H1 (cell line): ENCODE data around the gene CEP128. TPM values are rescaled to one million over a fixed set of nuclear protein-coding genes. Genes with fewer than 3 reads are reported as not detected.

Experiments used
- CTCF ChIA-PET: fragments of 300-600 bp; sonication (Branson Sonifier 250); formaldehyde crosslinking; loops from one replicate; lab custom pipeline; 2021; ENCODE audit not compliant: partially characterized antibody; lab: Charles Lee
- POLR2A ChIA-PET: fragments of 300-600 bp; sonication (Branson Sonifier 250); formaldehyde crosslinking; loops from one replicate; lab custom pipeline; 2021; ENCODE audit warnings: inconsistent platforms; ENCODE audit not compliant: partially characterized antibody; lab: Charles Lee
- DNase-seq, 2 experiments: peaks; one replicate each; pipeline versions ENCODE4 v3.0.0 to v3.0.0-alpha.2; 2010 to 2022; ENCODE audit warnings: low spot score in 2 of 2, low read depth in 1 of 2, mixed read lengths in 1 of 2
- FAIRE-seq: peaks from 2 replicates; lab custom pipeline; 2011; peaks lifted over from hg19 to GRCh38; lab: Jason Lieb, UNC
- H2AFZ ChIP-seq: 2 replicates; pipeline ENCODE4 v1.8.1; 2012; ENCODE audit warnings: low read length, inconsistent platforms
- H2AK5ac ChIP-seq: 2 replicates; pipeline ENCODE4 v1.6.1; 2013; ENCODE audit warnings: low read depth, low read length
- H2BK120ac ChIP-seq: replicated peaks from 2 replicates; pipeline ENCODE3; 2013; ENCODE audit warnings: low read depth, low read length, inconsistent platforms
- H2BK12ac ChIP-seq: 2 replicates; pipeline ENCODE4 v1.6.1; 2013; ENCODE audit warnings: low read depth, low read length
- H2BK15ac ChIP-seq: 2 replicates; pipeline ENCODE4 v1.6.1; 2013; ENCODE audit warnings: low read length
- H2BK20ac ChIP-seq: 2 replicates; pipeline ENCODE4 v1.6.1; 2013; ENCODE audit warnings: low read length
- H2BK5ac ChIP-seq: 2 replicates; pipeline ENCODE4 v1.6.1; 2013; ENCODE audit warnings: low read depth, low read length
- H3K14ac ChIP-seq: 2 replicates; pipeline ENCODE4 v1.6.1; 2013; ENCODE audit warnings: inconsistent platforms; ENCODE audit not compliant: insufficient read length
- H3K18ac ChIP-seq: 2 replicates; pipeline ENCODE4 v1.6.1; 2013; ENCODE audit warnings: low read length; ENCODE audit errors: extremely low read depth
- H3K23ac ChIP-seq: 2 replicates; pipeline ENCODE4 v1.6.1; 2013; ENCODE audit warnings: inconsistent platforms; ENCODE audit not compliant: insufficient read length
- H3K23me2 ChIP-seq: 2 replicates; pipeline ENCODE4 v1.6.1; 2013; ENCODE audit warnings: low read depth, low read length
- H3K27ac ChIP-seq: 2 replicates; pipeline ENCODE4 v1.6.1; 2011; ENCODE audit warnings: low read depth, low read length, inconsistent platforms
- H3K27me3 ChIP-seq, 4 experiments: replicated peaks in 1 of 4; 1 replicate in 1 of 4; 2 replicates in 3 of 4; pipeline versions ENCODE4 v1.6.1 to v1.8.1; 2011 to 2013; ENCODE audit warnings: low read length in 3 of 4, mild to moderate bottlenecking in 3 of 4, inconsistent platforms in 2 of 4, mixed read lengths in 2 of 4, moderate library complexity in 1 of 4; ENCODE audit not compliant: control insufficient read depth in 3 of 4, insufficient read depth in 3 of 4; ENCODE audit errors: extremely low read depth in 1 of 4
- H3K36me3 ChIP-seq, 4 experiments: 2 replicates each; pipeline versions ENCODE4 v1.6.1 to v1.8.1; 2011 to 2013; ENCODE audit warnings: mild to moderate bottlenecking in 4 of 4, low read length in 3 of 4, moderate library complexity in 2 of 4, control low read depth in 1 of 4, inconsistent platforms in 1 of 4; ENCODE audit not compliant: insufficient read depth in 4 of 4, control insufficient read depth in 2 of 4
- H3K4ac ChIP-seq: replicated peaks from 2 replicates; pipeline ENCODE3; 2013; ENCODE audit warnings: low read length, low read depth, mixed read lengths, inconsistent platforms; ENCODE audit not compliant: insufficient read length
- H3K4me1 ChIP-seq, 4 experiments: replicated peaks in 1 of 4; 1 replicate in 1 of 4; 2 replicates in 3 of 4; pipeline versions ENCODE4 v1.6.1 to v1.8.1; 2011 to 2013; ENCODE audit warnings: low read length in 3 of 4, inconsistent platforms in 2 of 4, mixed read lengths in 1 of 4; ENCODE audit not compliant: insufficient read depth in 4 of 4, control insufficient read depth in 3 of 4
- H3K4me2 ChIP-seq, 2 experiments: 2 replicates each; pipeline versions ENCODE4 v1.6.1 to v1.8.1; 2011 to 2013; ENCODE audit warnings: low read depth in 2 of 2, low read length in 2 of 2, control low read depth in 1 of 2, inconsistent platforms in 1 of 2, mild to moderate bottlenecking in 1 of 2; ENCODE audit not compliant: insufficient read depth in 1 of 2
- H3K4me3 ChIP-seq, 4 experiments: fragments of 200-600, 300-600 bp in 1 of 4; sonication (generic), shearing (Covaris generic), sonication (Bioruptor Twin) in 1 of 4; 2 replicates each; pipeline versions ENCODE4 v1.5.1 to v1.8.1; 2011 to 2016; ENCODE audit warnings: low read length in 4 of 4, low read depth in 3 of 4, control low read depth in 2 of 4, inconsistent platforms in 2 of 4, mild to moderate bottlenecking in 2 of 4, mixed read lengths in 1 of 4, moderate library complexity in 1 of 4; ENCODE audit not compliant: insufficient read depth in 2 of 4; ENCODE audit errors: extremely low read depth in 1 of 4
- H3K56ac ChIP-seq: replicated peaks from 2 replicates; pipeline ENCODE3; 2013; ENCODE audit warnings: low read depth, mild to moderate bottlenecking, mixed read lengths, low read length, inconsistent platforms; ENCODE audit not compliant: insufficient read length
- H3K79me1 ChIP-seq: 2 replicates; pipeline ENCODE4 v1.6.1; 2013; ENCODE audit warnings: low read depth, low read length, control low read depth
- H3K79me2 ChIP-seq, 2 experiments: 2 replicates each; pipeline versions ENCODE4 v1.6.1 to v1.8.1; 2012 to 2013; ENCODE audit warnings: low read length in 2 of 2, mild to moderate bottlenecking in 2 of 2, inconsistent platforms in 1 of 2; ENCODE audit not compliant: insufficient read depth in 2 of 2, control insufficient read depth in 1 of 2
- H3K9ac ChIP-seq, 4 experiments: replicated peaks in 1 of 4; 1 replicate in 1 of 4; 2 replicates in 3 of 4; pipeline versions ENCODE4 v1.6.1 to v1.8.1; 2011 to 2013; ENCODE audit warnings: low read depth in 3 of 4, low read length in 3 of 4, control low read depth in 2 of 4, mild to moderate bottlenecking in 2 of 4, moderate library complexity in 2 of 4, inconsistent platforms in 1 of 4; ENCODE audit errors: extremely low read depth in 1 of 4
- H3K9me3 ChIP-seq, 2 experiments: 2 replicates each; pipeline versions ENCODE4 v1.6.1 to v1.8.1; 2012 to 2013; ENCODE audit warnings: mild to moderate bottlenecking in 2 of 2, moderate library complexity in 2 of 2, control low read depth in 1 of 2, inconsistent platforms in 1 of 2, low read depth in 1 of 2, low read length in 1 of 2, mixed read lengths in 1 of 2; ENCODE audit not compliant: insufficient read depth in 2 of 2
- H4K20me1 ChIP-seq, 2 experiments: replicated peaks in 1 of 2; 2 replicates each; pipeline versions ENCODE3 to v1.8.1; 2011 to 2013; ENCODE audit warnings: inconsistent platforms in 2 of 2, low read length in 2 of 2, mild to moderate bottlenecking in 1 of 2; ENCODE audit not compliant: insufficient read depth in 2 of 2, control insufficient read depth in 1 of 2
- H4K5ac ChIP-seq: 2 replicates; pipeline ENCODE4 v1.6.1; 2013; ENCODE audit warnings: low read length, low read depth, mixed read lengths, inconsistent platforms; ENCODE audit not compliant: insufficient read length
- H4K8ac ChIP-seq: 2 replicates; pipeline ENCODE4 v1.8.0; 2013; ENCODE audit warnings: mild to moderate bottlenecking, moderate library complexity, low read length, inconsistent platforms; ENCODE audit not compliant: insufficient read depth; ENCODE audit errors: extremely low read depth
- H4K91ac ChIP-seq: replicated peaks from 2 replicates; pipeline ENCODE3; 2013; ENCODE audit warnings: low read length, mixed read lengths, inconsistent platforms; ENCODE audit not compliant: insufficient read length
- BACH1 ChIP-seq: IDR thresholded peaks from 2 replicates; pipeline ENCODE4 v1.6.1; 2012; ENCODE audit warnings: low read length, improper control_type of control experiment
- EP300 ChIP-seq, 2 experiments: IDR thresholded peaks; 1 replicate in 1 of 2; 2 replicates in 1 of 2; pipeline ENCODE4 v1.6.1; 2011 to 2012; ENCODE audit warnings: low read depth in 2 of 2, low read length in 2 of 2, mild to moderate bottlenecking in 2 of 2, borderline replicate concordance in 1 of 2, inconsistent platforms in 1 of 2, moderate library complexity in 1 of 2
- JUN ChIP-seq: IDR thresholded peaks from 2 replicates; pipeline ENCODE4 v1.6.1; 2011; ENCODE audit warnings: low read depth, mild to moderate bottlenecking, improper control_type of control experiment, low read length
- WGBS, 2 experiments: shearing (Covaris generic) in 1 of 2; methylation state at CpG; one replicate each; pipeline versions ENCODE4 v1.1.6 to v1.1.7; 2013 to 2015; ENCODE audit warnings: low lambda C conversion rate in 2 of 2, mixed read lengths in 2 of 2, inconsistent platforms in 1 of 2, low coverage in 1 of 2, missing lambda C conversion rate in 1 of 2; ENCODE audit not compliant: insufficient replicate concordance in 2 of 2, insufficient coverage in 1 of 2, insufficient read length in 1 of 2; ENCODE audit errors: extremely low coverage in 1 of 2, missing lambda C conversion rate in 1 of 2; 5-methylcytosine and 5-hydroxymethylcytosine counted together
- polyA plus RNA-seq, 7 experiments: library from polyadenylated mRNA; depleted of rRNA in 3 of 7; stranded (reverse) in 5 of 7; unstranded in 2 of 7; fragments of >200 nt in 5 of 7; fragments of 200-250 nt in 2 of 7; gene quantifications; 1 replicate in 5 of 7; 2 replicates in 1 of 7; 4 replicates in 1 of 7; pipeline versions ENCODE4 v1.2.1 to v1.2.3, GENCODE V29; 2011 to 2013; ENCODE audit warnings: missing spikeins in 2 of 7, mixed read lengths in 2 of 7
- total RNA-seq: library from RNA; stranded (reverse); fragmentation: NEBNext Ultra II Directional; extraction: Animal tissue kit (Norgen Biotek cat#: 25700); gene quantifications from 2 replicates; pipeline ENCODE4 v1.2.1, GENCODE V29; 2021

CEP128 gene
- total and polyA plus RNA-seq, 2 of the 8 experiments (the other 6 are each of a cell fraction or from before 2014, with no cell fraction given) = 1.9 to 17.0 TPM

DNA sequence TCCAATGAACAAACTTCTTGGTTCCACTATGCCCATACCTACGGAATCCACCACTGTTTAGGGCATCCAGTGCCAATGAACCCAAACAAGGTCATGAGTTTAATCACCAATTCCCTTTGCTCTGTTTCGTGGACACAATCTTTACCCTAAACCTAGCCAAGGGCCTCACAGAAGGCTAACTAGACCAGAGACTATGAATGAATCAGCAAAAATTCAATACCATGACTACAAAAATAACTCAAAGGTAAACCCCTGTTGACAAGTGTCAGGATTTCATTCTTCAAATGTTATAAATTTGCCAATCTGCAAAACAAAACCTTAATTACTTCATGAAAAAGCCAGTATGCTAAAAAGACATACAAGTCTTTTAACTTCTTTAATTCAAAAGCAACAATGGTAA, 96.7 kb downstream of the CEP128 start:
- H4K5ac ChIP-seq = no peak overlapping the region
- H2BK15ac ChIP-seq = no peak overlapping the region
- DNase-seq = no peak
- H3K9ac ChIP-seq = no peak overlapping the region
- no peaks in the 10 kb centered on the region for H4K20me1 ChIP-seq
- TF ChIP-seq BACH1 = peak; percentile 37; the same call in 1 of the 2 replicates
- TF ChIP-seq EP300 (IDR thresholded peaks at IDR 0.05; ENCODE audit: borderline replicate concordance in 1 of 2, low read depth in 2 of 2, low read length in 2 of 2) = no peak
- TF ChIP-seq JUN = no peak
- no peak overlapping the region for H4K8ac ChIP-seq
- H3K14ac ChIP-seq = no peak overlapping the region
- no peak overlapping the region for H3K18ac ChIP-seq
- no peak overlapping the region for H2AK5ac ChIP-seq
- FAIRE-seq = no peak
- no peak overlapping the region for H3K23ac ChIP-seq
- no peak overlapping the region for H3K4me3 ChIP-seq
- no peaks in the 10 kb centered on the region for H3K36me3 ChIP-seq
- H2BK5ac ChIP-seq = 0 out of 2 replicates have a peak overlapping the region, but pooled peaks have one; percentile 15
- H3K4ac ChIP-seq = no peak overlapping the region
- H3K27ac ChIP-seq = no peak overlapping the region
- H4K91ac ChIP-seq = no peak overlapping the region
- no peaks in the 10 kb centered on the region for H3K4me1 ChIP-seq
- CTCF ChIA-PET = interaction anchor here (1.0 kb wide), 1 partner anchor 489 kb away, joined by 5 read pairs; no protein-coding TSS in a partner anchor
- no peak overlapping the region for H2AFZ ChIP-seq
- no peak overlapping the region for H3K4me2 ChIP-seq
- no peak overlapping the region for H3K56ac ChIP-seq
- H2BK12ac ChIP-seq = no peak overlapping the region
- H3K79me2 ChIP-seq = no peaks in the 10 kb centered on the region
- no peaks in the 10 kb centered on the region for H3K23me2 ChIP-seq
- H3K9me3 ChIP-seq = no peaks in the 10 kb centered on the region
- 86% methylated on average over 2 of the region's 2 CpGs; no CpG with 5 or more reads in 1 of the 2 experiments for WGBS, 2 experiments
- H3K27me3 ChIP-seq = no peaks in the 10 kb centered on the region
- POLR2A ChIA-PET = no interaction called here
- H3K79me1 ChIP-seq = no peaks in the 10 kb centered on the region
- H2BK120ac ChIP-seq = no peak overlapping the region
- H2BK20ac ChIP-seq = no peak overlapping the region
